Gastrocnemius medialis (tissue), 4 donors: ENCODE results near the gene ADIPOQ.

Source experiments
- CTCF ChIP-seq, 5 experiments: fragments of 450-650 bp in 3 of 5; fragments of 200-600 bp in 2 of 5; sonication (generic) in 2 of 5; IDR thresholded peaks in 4 of 5; conservative IDR thresholded peaks in 1 of 5; 1 replicate in 4 of 5; 2 replicates in 1 of 5; pipeline ENCODE4 v1.5.1; 2016 to 2019; ENCODE audit warnings: antibody characterized with exemption in 5 of 5, mild to moderate bottlenecking in 3 of 5, moderate library complexity in 3 of 5
- POLR2A ChIP-seq, 2 donors: fragments of 450-650 bp; IDR thresholded peaks; one replicate each; pipeline ENCODE4 v1.6.1; 2017; ENCODE audit warnings: antibody characterized with exemption in 2 of 2, mild to moderate bottlenecking in 2 of 2, moderate library complexity in 2 of 2

- TF ChIP-seq CTCF (IDR thresholded peaks at IDR 0.05 in 4 of 5, conservative IDR thresholded peaks at IDR 0.05 in 1 of 5): no peak
- no peak for TF ChIP-seq POLR2A (IDR thresholded peaks at IDR 0.05)
Measured at GRCh38 chr3:186854146-186854545, 11.6 kb downstream of the ADIPOQ start.
